ENCODE results near the gene UBE2L3. TPM values are rescaled to one million over a fixed set of nuclear protein-coding genes. Genes with fewer than 3 reads are reported as not detected.

The UBE2L3 gene
- total and polyA plus RNA-seq, 2 of the 8 experiments (the other 6 are each of a cell fraction or from before 2014, with no cell fraction given) = 63.5 to 90.0 TPM

DNA sequence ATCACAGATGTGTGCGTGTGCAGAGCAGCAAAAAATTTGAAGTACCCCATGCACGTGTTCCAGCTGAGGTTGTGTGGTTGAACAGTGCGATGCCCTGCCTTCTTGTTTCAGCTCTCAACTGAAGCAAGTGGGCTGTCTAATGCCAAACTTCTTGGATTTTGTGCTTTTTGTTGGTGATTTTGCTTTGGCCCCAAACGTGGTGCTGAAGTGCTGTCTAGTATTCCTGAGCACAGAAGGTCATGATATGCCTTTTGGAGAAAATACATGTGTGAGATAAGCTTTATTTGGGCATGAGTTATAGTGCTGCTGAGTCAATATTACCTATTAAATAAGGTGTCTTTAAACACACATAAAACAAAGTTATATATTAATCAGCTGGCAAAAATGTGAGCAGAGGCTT, 48.2 kb downstream of the UBE2L3 start:
- Histone ChIP-seq H4K20me1 (replicated peaks in 1 of 2; ENCODE audit: control insufficient read depth in 1 of 2, insufficient read depth in 2 of 2, low read length in 2 of 2) (peaks cover 20 to 34% of the 10 kb centered on the region in 2 experiments), H3K79me2 (ENCODE audit: control insufficient read depth in 1 of 2, insufficient read depth in 2 of 2, low read length in 2 of 2) (peaks cover 0 to 45% of the 10 kb centered on the region in 2 experiments; a peak in 2 of 4 replicates), H3K4me2 (ENCODE audit: insufficient read depth in 1 of 2, low read depth in 2 of 2, low read length in 2 of 2) (no peak overlapping the region), H3K9ac (replicated peaks in 1 of 4; ENCODE audit: extremely low read depth in 1 of 4, low read depth in 3 of 4, low read length in 3 of 4) (no peak overlapping the region), H3K23ac (ENCODE audit: insufficient read length) (no peak overlapping the region), H4K8ac (ENCODE audit: extremely low read depth, insufficient read depth, low read length) (no peak overlapping the region), H3K27me3 (replicated peaks in 1 of 4; ENCODE audit: control insufficient read depth in 3 of 4, extremely low read depth in 1 of 4, insufficient read depth in 3 of 4, low read length in 3 of 4) (no peaks in the 10 kb centered on the region), H3K56ac (replicated peaks; ENCODE audit: insufficient read length, low read depth, low read length) (no peak overlapping the region), H2BK120ac (replicated peaks; ENCODE audit: low read depth, low read length) (no peak overlapping the region), H3K18ac (ENCODE audit: extremely low read depth, low read length) (no peak overlapping the region), H2AFZ (ENCODE audit: low read length) (no peak overlapping the region), H3K27ac (ENCODE audit: low read depth, low read length) (no peak overlapping the region), H2AK5ac (ENCODE audit: low read depth, low read length) (no peak overlapping the region), H4K5ac (ENCODE audit: insufficient read length, low read depth, low read length) (no peak overlapping the region), H3K36me3 (ENCODE audit: control insufficient read depth in 2 of 4, insufficient read depth in 4 of 4, low read length in 3 of 4) (peaks cover 6 to 22% (median 11%) of the 10 kb centered on the region in 4 experiments; a peak in 7 of 8 replicates), H3K9me3 (ENCODE audit: insufficient read depth in 2 of 2, low read depth in 1 of 2, low read length in 1 of 2) (no peaks in the 10 kb centered on the region), H2BK12ac (ENCODE audit: low read depth, low read length) (no peak overlapping the region), H3K4me3 (ENCODE audit: extremely low read depth in 1 of 4, insufficient read depth in 2 of 4, low read depth in 3 of 4, low read length in 4 of 4) (no peak overlapping the region), H3K4ac (replicated peaks; ENCODE audit: insufficient read length, low read depth, low read length) (no peak overlapping the region), H4K91ac (replicated peaks; ENCODE audit: insufficient read length, low read length) (no peak overlapping the region), H2BK5ac (ENCODE audit: low read depth, low read length) (no peak overlapping the region), H3K79me1 (ENCODE audit: low read depth, low read length) (peaks cover 18% of the 10 kb centered on the region), H2BK15ac (ENCODE audit: low read length) (no peak overlapping the region), H3K23me2 (ENCODE audit: low read depth, low read length) (no peaks in the 10 kb centered on the region), H2BK20ac (ENCODE audit: low read length) (no peak overlapping the region), H3K14ac (ENCODE audit: insufficient read length) (no peak overlapping the region), H3K4me1 (replicated peaks in 1 of 4; ENCODE audit: control insufficient read depth in 3 of 4, insufficient read depth in 4 of 4, low read length in 3 of 4) (no peaks in the 10 kb centered on the region; a peak in 1 of 7 replicates)
- TF ChIP-seq NANOG (IDR thresholded peaks at IDR 0.05; ENCODE audit: insufficient read depth, low read depth, low read length, poor library complexity, severe bottlenecking) = no peak
- TF ChIP-seq SP1 (IDR thresholded peaks at IDR 0.05; ENCODE audit: low read depth, low read length) = no peak
- TF ChIP-seq POLR2AphosphoS5 (IDR thresholded peaks at IDR 0.05; ENCODE audit: low read depth, low read length) = peak; percentile 5; the same call in 1 of the 2 replicates
- TF ChIP-seq MAFK (IDR thresholded peaks at IDR 0.05; ENCODE audit: low read depth, low read length) = no peak
- TF ChIP-seq RNF2 (IDR thresholded peaks at IDR 0.05; ENCODE audit: borderline replicate concordance, low read depth, low read length, missing control alignments, poor library complexity, severe bottlenecking) = no peak
- no peak for TF ChIP-seq JUND (IDR thresholded peaks at IDR 0.05; ENCODE audit: low read length)
- 87% methylated on average over 4 of the region's 4 CpGs; no CpG with 5 or more reads in 1 of the 2 experiments for WGBS, 2 experiments (ENCODE audit: extremely low coverage in 1 of 2, insufficient coverage in 1 of 2, insufficient read length in 1 of 2, insufficient replicate concordance in 2 of 2, low coverage in 1 of 2, low lambda C conversion rate in 2 of 2, missing lambda C conversion rate in 1 of 2)
- POLR2A ChIA-PET (ENCODE audit: partially characterized antibody) = interaction anchor here (0.6 to 2.1 kb wide), 5 partner anchors 10 to 35 kb away, joined by 3 to 7 read pairs (median 3); partner anchors contain the start of genes SDF2L1 and YDJC
- FAIRE-seq (no peak), DNase-seq (ENCODE audit: low read depth in 1 of 2, low spot score in 2 of 2) (no peak)
- CTCF ChIA-PET (ENCODE audit: partially characterized antibody) = interaction anchor here (2.0 to 24.1 kb wide), 5 partner anchors 9 to 27 kb away, joined by 6 to 499 read pairs (median 17); partner anchors contain the start of genes CCDC116, SDF2L1 and YDJC
